ENCODE results near the gene FBXO34. TPM values are rescaled to one million over a fixed set of nuclear protein-coding genes. Genes with fewer than 3 reads are reported as not detected.

FBXO34 gene
- total RNA-seq, 1 experiment from 2014 or later = 13.9 TPM

GRCh38 chr14:55351111-55351510 is 79.9 kb downstream of the FBXO34 start:
- POLR2A ChIA-PET = no interaction called here
- CTCF ChIA-PET = interaction anchor here (0.5 to 1.2 kb wide), 2 partner anchors 80 to 278 kb away, joined by 4 to 5 read pairs; partner anchors contain the start of gene FBXO34
- Mint-ChIP-seq H3K9me3 (no peaks in the 10 kb centered on the region), H3K4me1 (peaks cover 21% of the 10 kb centered on the region), H3K27me3 (ENCODE audit: low read depth) (no peaks in the 10 kb centered on the region), H3K27ac (no peak overlapping the region), H3K4me3 (no peak overlapping the region), H3K36me3 (peaks cover 5% of the 10 kb centered on the region)
- TF ChIP-seq ETV6 (CRISPR knock-in tag; IDR thresholded peaks at IDR 0.05) = no peak
- no peak for TF ChIP-seq CTCF (IDR thresholded peaks at IDR 0.05)
- TF ChIP-seq ZNF671 (CRISPR knock-in tag; IDR thresholded peaks at IDR 0.05) = no peak
- no peak for TF ChIP-seq NR3C1 (CRISPR knock-in tag; conservative IDR thresholded peaks at IDR 0.05; ENCODE audit: low read depth)
- no peak for TF ChIP-seq FOXK1 (CRISPR knock-in tag; IDR thresholded peaks at IDR 0.05)
- ATAC-seq (no peak), DNase-seq (ENCODE audit: low spot score) (no peak)

DNA sequence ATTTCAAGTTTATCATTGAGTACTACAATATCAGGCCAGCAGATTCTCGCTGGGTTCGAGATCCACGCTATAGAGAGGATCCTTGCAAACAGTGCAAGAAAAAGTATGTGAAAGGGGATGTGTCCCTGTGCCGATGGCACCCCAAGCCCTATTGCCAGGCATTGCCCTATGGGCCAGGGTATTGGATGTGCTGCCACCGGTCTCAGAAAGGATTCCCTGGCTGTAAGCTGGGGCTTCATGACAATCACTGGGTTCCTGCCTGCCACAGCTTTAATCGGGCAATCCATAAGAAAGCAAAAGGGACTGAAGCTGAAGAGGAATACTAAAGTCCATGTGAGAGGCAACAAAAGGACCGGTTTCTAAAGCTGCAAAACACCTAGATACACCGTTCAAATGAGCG is 81.0 kb downstream of the FBXO34 start:
- ChIA-PET CTCF (no interaction called here), POLR2A (no interaction called here)
- TF ChIP-seq ZNF671 (CRISPR knock-in tag; IDR thresholded peaks at IDR 0.05) (no peak), CDX4 (CRISPR knock-in tag; IDR thresholded peaks at IDR 0.05; ENCODE audit: borderline replicate concordance) (no peak), GRHL2 (CRISPR knock-in tag; IDR thresholded peaks at IDR 0.05; ENCODE audit: insufficient replicate concordance, severe bottlenecking) (no peak), NFYB (CRISPR knock-in tag; conservative IDR thresholded peaks at IDR 0.05; ENCODE audit: low read depth) (no peak), EMX1 (CRISPR knock-in tag; IDR thresholded peaks at IDR 0.05) (no peak), NR2C2 (CRISPR knock-in tag; IDR thresholded peaks at IDR 0.05) (no peak), NFE2L1 (CRISPR knock-in tag; IDR thresholded peaks at IDR 0.05) (no peak), MLX (CRISPR knock-in tag; IDR thresholded peaks at IDR 0.05) (no peak), ESRRA (CRISPR knock-in tag; IDR thresholded peaks at IDR 0.05; ENCODE audit: borderline replicate concordance) (no peak), STAT6 (CRISPR knock-in tag; conservative IDR thresholded peaks at IDR 0.05; ENCODE audit: low read depth) (no peak), ZNF121 (CRISPR knock-in tag; IDR thresholded peaks at IDR 0.05) (no peak), ZNF317 (CRISPR knock-in tag; IDR thresholded peaks at IDR 0.05; ENCODE audit: borderline replicate concordance, low read depth) (no peak), ZNF396 (CRISPR knock-in tag; IDR thresholded peaks at IDR 0.05; ENCODE audit: borderline replicate concordance) (no peak), ZNF416 (CRISPR knock-in tag; IDR thresholded peaks at IDR 0.05) (no peak)
- TF ChIP-seq, protein P1, sequence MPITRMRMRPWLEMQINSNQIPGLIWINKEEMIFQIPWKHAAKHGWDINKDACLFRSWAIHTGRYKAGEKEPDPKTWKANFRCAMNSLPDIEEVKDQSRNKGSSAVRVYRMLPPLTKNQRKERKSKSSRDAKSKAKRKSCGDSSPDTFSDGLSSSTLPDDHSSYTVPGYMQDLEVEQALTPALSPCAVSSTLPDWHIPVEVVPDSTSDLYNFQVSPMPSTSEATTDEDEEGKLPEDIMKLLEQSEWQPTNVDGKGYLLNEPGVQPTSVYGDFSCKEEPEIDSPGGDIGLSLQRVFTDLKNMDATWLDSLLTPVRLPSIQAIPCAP (CRISPR knock-in tag; IDR thresholded peaks at IDR 0.05) = no peak
- TF ChIP-seq, protein P2, sequence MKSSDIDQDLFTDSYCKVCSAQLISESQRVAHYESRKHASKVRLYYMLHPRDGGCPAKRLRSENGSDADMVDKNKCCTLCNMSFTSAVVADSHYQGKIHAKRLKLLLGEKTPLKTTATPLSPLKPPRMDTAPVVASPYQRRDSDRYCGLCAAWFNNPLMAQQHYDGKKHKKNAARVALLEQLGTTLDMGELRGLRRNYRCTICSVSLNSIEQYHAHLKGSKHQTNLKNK (CRISPR knock-in tag; IDR thresholded peaks at IDR 0.05) = no peak
- TF ChIP-seq, protein P3, sequence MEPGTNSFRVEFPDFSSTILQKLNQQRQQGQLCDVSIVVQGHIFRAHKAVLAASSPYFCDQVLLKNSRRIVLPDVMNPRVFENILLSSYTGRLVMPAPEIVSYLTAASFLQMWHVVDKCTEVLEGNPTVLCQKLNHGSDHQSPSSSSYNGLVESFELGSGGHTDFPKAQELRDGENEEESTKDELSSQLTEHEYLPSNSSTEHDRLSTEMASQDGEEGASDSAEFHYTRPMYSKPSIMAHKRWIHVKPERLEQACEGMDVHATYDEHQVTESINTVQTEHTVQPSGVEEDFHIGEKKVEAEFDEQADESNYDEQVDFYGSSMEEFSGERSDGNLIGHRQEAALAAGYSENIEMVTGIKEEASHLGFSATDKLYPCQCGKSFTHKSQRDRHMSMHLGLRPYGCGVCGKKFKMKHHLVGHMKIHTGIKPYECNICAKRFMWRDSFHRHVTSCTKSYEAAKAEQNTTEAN (CRISPR knock-in tag; IDR thresholded peaks at IDR 0.05) = no peak
- H3K9me3 Mint-ChIP-seq = no peaks in the 10 kb centered on the region
- H3K36me3 Mint-ChIP-seq = peaks cover 5% of the 10 kb centered on the region
- no peak for ATAC-seq
- H3K4me1 Mint-ChIP-seq = peaks cover 21% of the 10 kb centered on the region
- no peak overlapping the region for H3K27ac Mint-ChIP-seq
- no peak overlapping the region for H3K4me3 Mint-ChIP-seq
- H3K27me3 Mint-ChIP-seq (ENCODE audit: low read depth) = no peaks in the 10 kb centered on the region
- no peak for DNase-seq (ENCODE audit: low spot score)
